Mucosa of rectum (tissue), 2 donors: Measurements from ENCODE around the gene LRWD1.
"Not testable (repeated sequence)": the region's sequence is repeated elsewhere in the genome, so short reads cannot be mapped to it uniquely, and the experiment has no call there.

Source experiments
- H3K27ac ChIP-seq, 2 donors: one replicate each; pipeline ENCODE4 v1.7.0; 2013; ENCODE audit warnings: inconsistent platforms in 2 of 2, low read depth in 2 of 2, low read length in 2 of 2
- H3K27me3 ChIP-seq, 2 donors: one replicate each; pipeline ENCODE4 v1.7.0; 2013; ENCODE audit warnings: low read length in 2 of 2; ENCODE audit not compliant: control insufficient read depth in 2 of 2, insufficient read depth in 2 of 2
- H3K36me3 ChIP-seq, 2 donors: one replicate each; pipeline ENCODE4 v1.7.0; 2013; ENCODE audit warnings: low read length in 2 of 2; ENCODE audit not compliant: control insufficient read depth in 2 of 2, insufficient read depth in 2 of 2
- H3K4me1 ChIP-seq, 2 donors: one replicate each; pipeline ENCODE4 v1.7.0; 2013; ENCODE audit warnings: low read length in 2 of 2, mild to moderate bottlenecking in 1 of 2; ENCODE audit not compliant: control insufficient read depth in 2 of 2, insufficient read depth in 2 of 2
- H3K4me3 ChIP-seq, 2 donors: one replicate each; pipeline ENCODE4 v1.7.0; 2013; ENCODE audit warnings: low read length in 2 of 2
- H3K9ac ChIP-seq, 2 donors: one replicate each; pipeline ENCODE4 v1.7.0; 2013; ENCODE audit warnings: low read length in 2 of 2, low read depth in 1 of 2, mild to moderate bottlenecking in 1 of 2
- H3K9me3 ChIP-seq, 2 donors: one replicate each; pipeline ENCODE4 v1.7.0; 2013; ENCODE audit warnings: low read length in 2 of 2; ENCODE audit not compliant: control insufficient read depth in 2 of 2
- donor health status: healthy.
- donor health status: Normal muscosa, but diverticular disease.

LRWD1 gene

GRCh38 chr7:102453319-102453718 is 11.5 kb upstream of the LRWD1 start:
- no peak overlapping the region for H3K9ac ChIP-seq
- no peak overlapping the region for H3K27ac ChIP-seq
- no peaks in the 10 kb centered on the region for H3K4me1 ChIP-seq
- H3K4me3 ChIP-seq = no peak overlapping the region
- H3K27me3 ChIP-seq = no peaks in the 10 kb centered on the region
- no peaks in the 10 kb centered on the region for H3K9me3 ChIP-seq
- peaks cover 4 to 16% of the 10 kb centered on the region in 2 donors for H3K36me3 ChIP-seq

GRCh38 chr7:102454468-102454867 is 10.3 kb upstream of the LRWD1 start:
- no peaks in the 10 kb centered on the region for H3K9me3 ChIP-seq
- no peak overlapping the region for H3K4me3 ChIP-seq
- no peak overlapping the region for H3K9ac ChIP-seq
- no peaks in the 10 kb centered on the region for H3K4me1 ChIP-seq
- no peak overlapping the region for H3K27ac ChIP-seq
- no peaks in the 10 kb centered on the region for H3K27me3 ChIP-seq
- peaks cover 8 to 22% of the 10 kb centered on the region in 2 donors for H3K36me3 ChIP-seq

GRCh38 chr7:102454932-102455331 is 9.9 kb upstream of the LRWD1 start:
- H3K27me3 ChIP-seq, H3K27ac ChIP-seq, H3K9ac ChIP-seq, H3K9me3 ChIP-seq, H3K4me3 ChIP-seq, H3K4me1 ChIP-seq: not testable (repeated sequence)
- peaks cover 9 to 23% of the 10 kb centered on the region in 2 donors for H3K36me3 ChIP-seq

DNA sequence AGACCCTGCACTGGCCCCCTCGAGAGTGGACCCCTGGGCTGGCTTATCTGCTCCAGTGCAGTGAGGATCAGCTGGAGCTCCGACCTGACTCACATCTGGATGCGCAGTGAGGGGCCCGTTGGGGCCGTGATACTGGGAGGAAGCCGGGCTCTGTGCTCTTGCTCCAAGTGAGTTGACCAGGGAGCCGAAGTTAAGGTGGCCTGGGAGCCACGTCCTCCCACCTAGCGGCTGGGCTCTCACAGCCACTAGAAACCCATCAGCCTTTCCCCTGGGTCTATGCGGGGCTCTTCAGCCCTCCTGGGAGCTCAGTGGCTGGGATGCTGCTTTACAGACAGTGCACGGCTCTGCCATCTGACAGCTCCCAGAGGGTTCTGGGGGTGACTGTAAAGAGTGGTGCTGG is 9.2 kb upstream of the LRWD1 start:
- Histone ChIP-seq H3K9me3 (no peaks in the 10 kb centered on the region), H3K27me3 (no peaks in the 10 kb centered on the region), H3K27ac (no peak overlapping the region), H3K4me1 (no peaks in the 10 kb centered on the region), H3K9ac (no peak overlapping the region), H3K4me3 (no peak overlapping the region), H3K36me3 (peaks cover 9 to 23% of the 10 kb centered on the region in 2 donors)

GRCh38 chr7:102456327-102456726 is 8.5 kb upstream of the LRWD1 start:
- H3K4me1 ChIP-seq = no peaks in the 10 kb centered on the region
- peaks cover 9 to 23% of the 10 kb centered on the region in 2 donors for H3K36me3 ChIP-seq
- no peak overlapping the region for H3K4me3 ChIP-seq
- H3K9me3 ChIP-seq = no peaks in the 10 kb centered on the region
- H3K27ac ChIP-seq = no peak overlapping the region
- no peaks in the 10 kb centered on the region for H3K27me3 ChIP-seq
- H3K9ac ChIP-seq = no peak overlapping the region

- Histone ChIP-seq H3K27me3 (no peaks in the 10 kb centered on the region), H3K9me3 (no peaks in the 10 kb centered on the region), H3K4me3 (no peak overlapping the region), H3K27ac (no peak overlapping the region), H3K4me1 (no peaks in the 10 kb centered on the region), H3K36me3 (peaks cover 9 to 23% of the 10 kb centered on the region in 2 donors), H3K9ac (no peak overlapping the region)
Observed at GRCh38 chr7:102457352-102457924, 7.3 kb upstream of the LRWD1 start.

GRCh38 chr7:102459221-102459844 is 5.5 kb upstream of the LRWD1 start:
- Histone ChIP-seq H3K4me1 (peaks cover 5 to 7% of the 10 kb centered on the region in 2 donors), H3K4me3 (no peak overlapping the region), H3K9ac (no peak overlapping the region), H3K27me3 (no peaks in the 10 kb centered on the region), H3K36me3 (peaks cover 9 to 23% of the 10 kb centered on the region in 2 donors), H3K9me3 (no peaks in the 10 kb centered on the region), H3K27ac (no peak overlapping the region)

DNA sequence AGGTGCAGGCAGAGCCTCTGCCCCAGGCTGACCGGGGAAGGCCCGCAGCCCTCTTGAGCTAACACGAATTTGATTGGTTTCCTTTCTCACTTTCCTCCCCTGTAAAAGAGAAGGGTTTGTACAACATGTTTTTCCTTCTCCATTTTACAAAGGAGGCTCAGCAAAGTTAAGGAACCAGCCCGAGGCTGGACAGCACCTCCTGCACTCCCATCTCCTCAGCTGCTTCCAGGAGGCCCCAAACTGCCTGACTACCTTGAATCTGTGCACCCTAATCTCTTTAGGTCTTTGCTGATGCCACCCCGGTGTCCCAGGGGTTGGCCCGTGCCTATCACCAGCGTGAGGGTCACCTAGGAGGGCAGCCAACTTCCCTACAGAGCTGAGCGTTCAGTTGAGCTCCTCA is 4.3 kb upstream of the LRWD1 start:
- H3K36me3 ChIP-seq = peaks cover 9 to 23% of the 10 kb centered on the region in 2 donors
- no peak overlapping the region for H3K4me3 ChIP-seq
- H3K27ac ChIP-seq = no peak overlapping the region
- no peak overlapping the region for H3K9ac ChIP-seq
- no peaks in the 10 kb centered on the region for H3K9me3 ChIP-seq
- peaks cover 6 to 8% of the 10 kb centered on the region in 2 donors for H3K4me1 ChIP-seq
- no peaks in the 10 kb centered on the region for H3K27me3 ChIP-seq

DNA sequence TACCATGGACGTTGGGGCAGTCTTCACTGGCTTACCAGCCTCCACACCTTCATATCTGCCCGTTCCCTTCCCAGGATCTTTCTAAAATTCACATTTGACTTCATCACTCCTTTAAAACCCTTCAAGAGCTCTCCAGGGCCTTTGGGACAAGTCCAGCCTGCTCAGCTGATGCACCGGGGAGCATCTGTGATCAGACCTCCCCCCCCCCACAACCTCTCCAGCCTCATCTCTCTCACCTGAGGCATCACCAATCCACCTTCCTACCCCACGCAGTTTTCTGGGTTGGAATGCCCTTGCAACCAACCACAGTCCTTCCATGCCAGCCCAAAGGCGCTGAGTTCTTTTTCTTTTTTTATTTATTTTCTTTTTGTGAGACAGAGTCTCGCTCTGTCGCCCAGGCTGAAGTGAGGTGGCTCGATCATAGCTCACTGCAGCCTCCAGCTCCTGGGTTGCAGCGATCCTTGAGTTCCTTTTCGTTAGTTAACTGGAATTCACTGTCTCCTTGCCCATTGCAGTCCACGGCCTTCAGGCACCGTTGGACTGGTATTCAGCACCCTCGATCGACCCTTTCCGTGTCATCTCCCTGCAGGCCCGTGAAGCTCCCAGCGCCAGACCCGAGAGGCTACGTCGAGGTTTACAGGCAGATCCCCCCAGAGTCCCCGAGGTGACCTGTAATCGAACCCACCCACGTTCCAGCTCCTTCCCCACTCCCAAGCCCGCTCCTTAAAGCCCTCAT is 775 bp upstream of the LRWD1 start:
- peaks cover 14% of the 10 kb centered on the region in 2 donors for H3K4me1 ChIP-seq
- H3K36me3 ChIP-seq = peaks cover 8% of the 10 kb centered on the region in 2 donors
- no peaks in the 10 kb centered on the region for H3K27me3 ChIP-seq
- no peaks in the 10 kb centered on the region for H3K9me3 ChIP-seq
- peak overlapping the region in 1 of 2 donors; percentile 67 for H3K27ac ChIP-seq
- H3K4me3 ChIP-seq = peak overlapping the region; percentile 84 to 99
- peak overlapping the region; percentile 96 to 97 for H3K9ac ChIP-seq

DNA sequence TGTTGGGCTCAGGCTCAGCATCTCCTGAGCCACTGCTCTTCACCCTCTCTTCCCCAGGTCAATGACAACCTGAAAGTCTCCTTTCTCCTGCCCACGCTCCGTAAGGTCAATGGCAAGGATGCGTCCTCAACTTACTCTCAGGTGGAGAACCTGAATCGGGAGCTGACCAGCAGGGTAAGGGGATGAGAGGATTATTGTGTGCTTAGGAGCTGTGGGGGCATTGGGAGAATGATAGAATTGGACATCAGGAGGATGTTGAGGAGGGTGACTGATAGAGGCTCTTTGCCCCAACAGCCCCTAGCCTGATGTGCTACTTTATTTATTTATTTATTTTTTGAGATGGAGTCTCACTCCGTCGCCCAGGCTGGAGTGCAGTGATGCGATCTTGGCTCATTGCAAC is 1.3 kb downstream of the LRWD1 start:
- H3K9me3 ChIP-seq = no peaks in the 10 kb centered on the region
- H3K36me3 ChIP-seq = peaks cover 2 to 3% of the 10 kb centered on the region in 2 donors
- no peak overlapping the region for H3K9ac ChIP-seq
- peaks cover 20 to 27% of the 10 kb centered on the region in 2 donors for H3K4me1 ChIP-seq
- H3K4me3 ChIP-seq = peak overlapping the region; percentile 0 to 99
- H3K27ac ChIP-seq = no peak overlapping the region
- no peaks in the 10 kb centered on the region for H3K27me3 ChIP-seq
